ENCODE data around the gene CRADD. TPM values are rescaled to one million over a fixed set of nuclear protein-coding genes. Genes with fewer than 3 reads are reported as not detected.
"Not testable (repeated sequence)": the region's sequence is repeated elsewhere in the genome, so short reads cannot be mapped to it uniquely, and the experiment has no call there.

Gene CRADD
- total RNA-seq, 1 experiment from 2014 or later, result 23.8 TPM

DNA sequence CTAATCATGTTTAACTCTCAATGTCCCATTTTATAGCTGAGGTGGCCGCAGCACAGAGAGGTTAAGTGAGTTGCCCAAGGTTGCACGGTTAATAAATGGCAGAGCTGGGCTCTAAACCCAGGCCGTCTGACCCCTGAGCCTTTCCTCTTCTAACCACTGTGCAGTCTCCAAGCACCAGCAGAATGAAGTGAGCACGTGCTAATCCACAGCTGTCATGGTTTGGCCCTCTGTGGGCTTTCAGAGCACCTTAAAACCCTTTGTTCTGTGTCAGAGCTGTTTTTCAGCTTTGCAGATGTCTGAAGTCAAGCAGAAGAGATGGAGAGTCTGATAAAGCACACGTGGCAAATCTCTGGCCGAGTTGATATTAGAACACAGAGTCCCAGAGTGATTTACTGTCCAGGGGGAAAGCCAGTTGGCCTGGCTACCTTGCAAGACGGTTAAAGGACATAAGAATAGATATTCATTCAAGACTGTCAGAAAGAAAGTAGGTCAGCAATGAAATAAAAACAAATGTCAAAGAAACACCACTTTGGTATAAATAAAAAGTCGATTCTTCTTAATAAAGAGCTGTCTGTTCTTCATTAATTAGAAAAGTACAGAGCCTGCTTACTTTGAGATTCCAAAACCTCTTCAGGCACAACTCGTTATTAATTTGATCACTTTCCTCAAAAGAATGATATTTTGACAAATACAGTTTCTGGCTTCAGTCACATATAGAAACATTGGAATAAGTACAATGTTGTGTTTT is 107.3 kb downstream of the CRADD start:
- no peak for DNase-seq (ENCODE audit: low spot score)

DNA sequence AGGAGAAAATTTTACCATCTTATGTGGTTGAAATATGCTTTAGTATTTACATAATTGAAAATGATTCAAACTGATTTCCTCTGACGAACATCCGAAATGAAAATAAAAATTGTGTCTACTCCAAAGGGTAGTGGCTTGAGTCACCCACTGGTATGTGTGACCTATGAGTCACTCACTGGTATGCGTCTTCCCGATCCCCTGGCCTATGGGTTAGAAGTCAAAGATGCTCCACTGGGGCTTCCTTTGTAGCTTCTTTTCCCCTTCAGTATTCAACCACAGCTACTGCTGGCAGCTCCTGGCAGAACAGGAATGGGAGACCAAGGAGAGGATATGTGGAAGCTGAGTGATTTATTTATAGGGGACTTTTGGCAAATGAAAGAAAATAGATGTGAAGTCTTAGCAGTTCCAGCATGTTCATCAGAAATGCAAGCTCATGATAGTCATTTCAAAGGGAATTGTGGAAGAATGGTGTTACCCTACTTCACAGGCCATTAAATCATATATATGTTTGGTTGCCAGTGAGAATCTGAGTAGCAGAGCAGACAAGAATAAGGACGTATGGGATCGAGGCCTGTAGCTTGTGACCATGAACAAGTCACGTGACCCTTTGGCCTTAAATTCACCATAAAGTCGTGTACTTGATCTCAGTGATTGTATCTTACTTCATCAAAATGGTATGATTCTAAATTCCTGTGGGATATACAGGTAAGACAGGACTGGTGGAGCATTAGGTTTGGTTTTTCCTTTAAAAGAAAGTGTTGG is 108.3 kb downstream of the CRADD start:
- peak; percentile 80 for DNase-seq (ENCODE audit: low spot score)

GRCh38 chr12:93786656-93787397 is 109.7 kb downstream of the CRADD start:
- DNase-seq (ENCODE audit: low spot score), result no peak

GRCh38 chr12:93788853-93789252 is 111.7 kb downstream of the CRADD start:
- no peak for DNase-seq (ENCODE audit: low spot score)

GRCh38 chr12:93789767-93790166 is 112.6 kb downstream of the CRADD start:
- DNase-seq (ENCODE audit: low spot score), result no peak

GRCh38 chr12:93790472-93791152 is 113.4 kb downstream of the CRADD start:
- DNase-seq (ENCODE audit: low spot score), result peak; percentile 73

DNA sequence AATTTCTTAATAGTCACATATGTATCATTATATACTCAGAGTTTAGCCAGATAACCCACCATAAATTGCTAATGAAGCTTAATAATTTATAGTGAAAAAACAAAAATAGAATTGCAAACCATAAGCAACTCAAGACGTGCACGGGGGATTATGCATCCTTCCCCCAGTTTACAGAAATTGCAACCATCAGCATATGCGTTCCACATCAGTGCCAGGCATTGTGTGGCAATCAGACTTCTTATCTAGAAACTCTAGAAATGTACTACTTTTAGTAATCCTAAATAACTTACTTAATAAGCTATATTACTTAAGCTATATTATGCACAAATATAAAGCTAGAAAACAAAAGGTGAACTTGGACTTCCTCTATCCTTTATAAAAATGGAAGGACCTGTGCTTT is 115.8 kb downstream of the CRADD start:
- DNase-seq (ENCODE audit: low spot score), result no peak

GRCh38 chr12:93793983-93794382 is 116.8 kb downstream of the CRADD start:
- DNase-seq (ENCODE audit: low spot score), result no peak

GRCh38 chr12:93794738-93795137 is 117.6 kb downstream of the CRADD start:
- DNase-seq (ENCODE audit: low spot score), result no peak

DNA sequence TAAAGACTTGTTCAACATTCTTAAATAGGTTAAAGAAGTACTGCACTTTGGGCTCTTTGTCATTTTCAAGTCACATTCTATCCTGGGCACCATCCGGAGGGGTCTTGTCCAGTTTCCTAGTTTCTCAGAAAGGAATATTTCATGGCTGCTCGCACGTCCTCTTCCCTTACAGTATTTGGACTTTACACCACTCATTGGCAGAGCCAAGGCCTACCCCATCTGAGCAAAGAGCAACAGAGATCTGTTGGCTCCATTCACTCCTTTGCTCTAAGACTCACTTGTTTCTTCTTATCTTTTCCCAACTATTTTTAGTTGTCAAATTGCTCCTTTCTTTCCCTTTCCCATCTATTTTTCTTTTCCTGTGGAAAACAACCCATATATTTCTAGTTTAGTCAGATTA is 118.2 kb downstream of the CRADD start:
- no peak for DNase-seq (ENCODE audit: low spot score)

GRCh38 chr12:93796729-93797128 is 119.6 kb downstream of the CRADD start:
- no peak for DNase-seq (ENCODE audit: low spot score)

DNA sequence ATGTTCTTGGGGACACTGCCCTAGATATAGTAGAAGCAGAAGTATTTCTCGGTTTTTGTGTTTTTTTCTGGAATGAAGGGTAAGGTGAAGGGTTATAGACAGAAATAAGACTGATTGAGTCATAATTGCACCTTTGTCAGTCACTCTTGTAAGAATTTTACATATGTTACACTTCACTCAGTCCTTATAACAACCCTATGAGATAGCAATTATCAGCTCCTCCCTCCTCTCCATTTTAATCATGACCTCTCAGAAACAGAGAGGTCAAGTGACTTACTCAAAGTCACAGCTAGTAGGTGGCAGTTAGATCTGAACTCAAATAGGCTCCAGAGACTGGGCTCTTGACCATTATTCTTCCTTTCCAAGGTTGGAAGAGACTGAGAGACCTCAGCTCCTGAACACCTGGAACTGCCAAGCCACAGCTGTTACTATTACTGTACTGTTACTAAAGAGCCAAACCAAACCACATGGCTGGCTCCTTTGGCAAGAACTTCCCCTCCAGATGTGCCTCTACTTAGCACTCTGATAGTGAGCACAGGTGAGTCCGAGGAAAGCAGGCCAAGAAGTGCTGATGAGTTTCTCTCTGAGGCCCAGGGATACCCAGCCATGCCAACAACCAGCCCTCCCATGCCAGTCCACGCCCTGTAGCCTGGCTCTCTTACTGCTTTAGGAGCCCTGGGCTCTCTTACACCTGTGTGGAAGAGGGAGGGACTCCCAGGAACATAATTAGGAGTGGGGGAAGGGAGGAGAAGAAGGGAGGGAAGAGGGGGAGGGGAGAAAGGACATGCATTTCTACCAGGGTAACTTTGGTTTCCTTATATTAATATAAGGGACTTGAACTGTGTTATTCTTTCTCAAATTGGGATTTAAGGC is 121.3 kb downstream of the CRADD start:
- no peak for DNase-seq (ENCODE audit: low spot score)

DNA sequence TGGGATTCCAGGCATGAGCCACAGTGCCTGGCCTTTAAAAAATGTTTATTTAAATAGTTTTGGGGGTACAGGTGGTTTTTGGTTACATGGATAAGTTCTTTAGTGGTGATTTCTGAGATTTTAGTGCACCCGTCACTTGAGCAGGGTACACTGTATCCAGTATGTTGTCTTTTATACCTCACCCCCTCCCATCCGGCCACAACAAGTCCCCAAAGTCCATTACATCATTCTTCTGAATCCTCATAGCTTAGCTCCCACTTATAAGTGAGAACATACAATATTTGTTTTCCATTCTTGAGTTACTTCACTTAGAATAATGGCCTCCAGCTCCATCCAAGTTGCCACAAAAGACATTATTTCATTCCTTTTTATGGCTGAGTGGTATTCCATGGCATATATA is 124.5 kb downstream of the CRADD start:
- DNase-seq (ENCODE audit: low spot score), result not testable (repeated sequence)

DNA sequence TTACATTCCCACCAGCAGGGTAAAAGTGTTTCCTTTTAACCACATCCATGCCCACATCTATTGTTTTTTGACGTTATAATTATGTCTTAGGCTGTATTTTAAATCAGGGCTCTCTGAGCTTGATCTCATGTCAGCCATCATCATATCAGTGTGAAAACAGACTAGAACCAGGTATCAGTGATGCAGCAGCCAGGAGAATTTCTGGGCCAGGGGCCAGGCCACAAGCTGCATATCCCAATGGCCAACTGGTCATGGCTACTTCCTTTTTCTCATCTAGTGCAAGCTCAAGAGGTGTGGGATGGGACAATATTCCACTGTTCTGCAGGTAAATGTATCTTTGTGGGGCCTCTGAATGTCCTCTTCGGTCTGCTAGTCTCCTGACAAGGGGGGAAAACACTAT is 125.1 kb downstream of the CRADD start:
- no peak for DNase-seq (ENCODE audit: low spot score)

GRCh38 chr12:93802698-93803423 is 125.7 kb downstream of the CRADD start:
- peak; percentile 19 for DNase-seq (ENCODE audit: low spot score)

GRCh38 chr12:93803424-93803807 is 126.2 kb downstream of the CRADD start:
- DNase-seq (ENCODE audit: low spot score), result peak; percentile 80

DNA sequence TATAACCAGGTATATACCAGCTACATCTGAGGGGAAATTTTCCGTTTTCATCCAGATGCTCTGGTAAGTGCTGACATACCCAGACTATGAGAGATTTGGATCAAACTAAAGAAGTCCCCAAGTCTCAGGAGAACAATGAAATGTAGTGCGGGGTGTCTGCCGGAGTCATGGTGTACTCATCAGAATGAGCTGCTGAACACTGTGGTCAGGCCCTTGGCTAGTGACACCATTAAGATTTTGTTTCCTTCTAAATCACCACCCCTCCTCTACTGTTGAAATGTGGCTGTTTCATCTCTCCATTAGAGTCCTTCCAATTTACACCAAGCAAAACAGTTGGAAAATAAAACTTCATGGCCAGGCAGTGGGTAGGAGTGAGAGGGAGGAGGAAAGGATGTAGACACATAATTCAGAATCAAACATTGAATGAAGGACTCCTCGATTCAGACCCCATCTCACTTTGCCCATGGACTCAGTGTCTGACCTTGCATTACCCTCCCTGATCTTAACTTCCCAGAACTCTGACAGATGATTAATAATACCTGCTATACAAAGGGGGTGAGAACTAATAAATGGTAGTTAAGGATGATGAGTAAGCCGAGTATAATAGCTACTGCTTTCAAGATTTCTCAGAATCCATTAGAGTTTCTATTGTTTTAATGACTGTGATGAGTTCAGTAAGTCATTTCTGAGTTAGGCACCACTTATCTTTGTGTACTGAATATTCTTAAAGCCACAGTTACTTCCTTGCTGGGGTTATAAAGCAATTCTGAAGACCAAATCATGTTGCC is 127.4 kb downstream of the CRADD start:
- no peak for DNase-seq (ENCODE audit: low spot score)

DNA sequence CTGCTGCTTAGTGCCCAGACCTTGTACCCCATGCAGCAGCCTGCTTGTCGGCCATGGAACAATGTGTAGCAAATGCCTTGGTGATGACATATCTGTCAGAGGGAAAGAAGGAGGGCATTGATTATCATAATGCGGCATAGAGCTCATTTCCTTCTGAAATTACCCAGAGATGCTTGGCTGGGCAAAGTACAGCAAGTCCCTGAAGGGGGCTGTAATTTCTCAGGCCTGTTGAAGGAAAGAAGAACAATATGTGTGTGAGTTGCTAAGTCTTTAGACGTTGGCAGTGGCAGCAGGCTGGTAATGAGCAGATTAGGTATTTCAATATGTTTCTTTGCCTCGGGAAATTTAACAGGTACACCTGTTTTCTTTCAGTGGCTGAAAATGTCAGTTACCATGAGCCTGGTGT is 128.6 kb downstream of the CRADD start:
- DNase-seq (ENCODE audit: low spot score), result no peak

- DNase-seq (ENCODE audit: low spot score), result no peak
Observed at GRCh38 chr12:93807354-93807753, 130.2 kb downstream of the CRADD start.
